Upper lobe of left lung (tissue), 6 donors: ENCODE results near the gene DKK2. TPM values are rescaled to one million over a fixed set of nuclear protein-coding genes. Genes with fewer than 3 reads are reported as not detected.

Source experiments
- ATAC-seq, 2 donors: fragments of 200-7000 bp; cut with Tn5 transposase; one replicate each; pipeline ENCODE4 v1.9.1; 2022; ENCODE audit warnings: mild to moderate bottlenecking in 2 of 2, moderate library complexity in 2 of 2; ENCODE audit not compliant: low FRiP score in 2 of 2
- DNase-seq, 2 donors: peaks; one replicate each; pipeline ENCODE4 v3.0.0-alpha.2; 2019 to 2020
- H3K27ac ChIP-seq, 4 donors: fragments of 200-600 bp; sonication (generic); one replicate each; pipeline ENCODE4 v1.5.1; 2016 to 2019
- H3K27me3 ChIP-seq, 4 donors: fragments of 200-600 bp; sonication (generic); one replicate each; pipeline ENCODE4 v1.5.1; 2017 to 2019
- H3K36me3 ChIP-seq, 4 donors: fragments of 200-600 bp; sonication (generic); one replicate each; pipeline ENCODE4 v1.5.1; 2016 to 2019
- H3K4me1 ChIP-seq, 4 donors: fragments of 200-600 bp; sonication (generic); one replicate each; pipeline ENCODE4 v1.5.1; 2018 to 2019
- H3K4me3 ChIP-seq, 4 donors: fragments of 200-600 bp; sonication (generic); one replicate each; pipeline ENCODE4 v1.5.1; 2017 to 2019; ENCODE audit warnings: mild to moderate bottlenecking in 2 of 4, moderate library complexity in 1 of 4
- H3K9me3 ChIP-seq, 4 donors: fragments of 200-600 bp; sonication (generic); one replicate each; pipeline ENCODE4 v1.5.1; 2018 to 2019
- EP300 ChIP-seq, 4 donors: sonication (generic); formaldehyde crosslinking; IDR thresholded peaks; one replicate each; pipeline ENCODE4 v1.5.1; 2017; ENCODE audit warnings: antibody characterized with exemption in 4 of 4, control low read depth in 2 of 4
- POLR2A ChIP-seq, 4 donors: fragments of 450-650 bp; IDR thresholded peaks; one replicate each; pipeline ENCODE4 v1.5.1; 2016 to 2017; ENCODE audit warnings: antibody characterized with exemption in 4 of 4, mild to moderate bottlenecking in 2 of 4
- POLR2AphosphoS5 ChIP-seq, 2 donors: sonication (generic); formaldehyde crosslinking; IDR thresholded peaks; one replicate each; pipeline ENCODE4 v1.5.1; 2017; ENCODE audit warnings: antibody characterized with exemption in 2 of 2
- WGBS, 2 donors: methylation state at CpG; one replicate each; pipeline ENCODE4 v1.1.5; 2017 to 2018; 5-methylcytosine and 5-hydroxymethylcytosine counted together
- total RNA-seq, 6 donors: library from RNA; depleted of rRNA in 4 of 6; stranded (reverse); fragments of >200 nt in 4 of 6; gene quantifications; one replicate each; pipeline versions ENCODE4 v1.1.0 to v1.2.1, GENCODE V29; 2016 to 2021
- TF ChIP-seq, protein P1 (sequence below), 6 experiments: fragments of 450-650 bp in 4 of 6; fragments of 200-600 bp in 2 of 6; sonication (generic) in 2 of 6; IDR thresholded peaks; one replicate each; pipeline ENCODE4 v1.5.1; 2016 to 2019; ENCODE audit warnings: antibody characterized with exemption in 6 of 6
- donor health status: DM: no; HTN: no; CAD: no; lungs with moderate emphysema.
- donor health status: DM: no; HTN: yes; CAD: no; lungs with severe emphysema.

Gene DKK2
- total RNA-seq, 6 donors from 2014 or later, result 1.8 to 22.1 (median 6.0) TPM; not detected in 1

DNA sequence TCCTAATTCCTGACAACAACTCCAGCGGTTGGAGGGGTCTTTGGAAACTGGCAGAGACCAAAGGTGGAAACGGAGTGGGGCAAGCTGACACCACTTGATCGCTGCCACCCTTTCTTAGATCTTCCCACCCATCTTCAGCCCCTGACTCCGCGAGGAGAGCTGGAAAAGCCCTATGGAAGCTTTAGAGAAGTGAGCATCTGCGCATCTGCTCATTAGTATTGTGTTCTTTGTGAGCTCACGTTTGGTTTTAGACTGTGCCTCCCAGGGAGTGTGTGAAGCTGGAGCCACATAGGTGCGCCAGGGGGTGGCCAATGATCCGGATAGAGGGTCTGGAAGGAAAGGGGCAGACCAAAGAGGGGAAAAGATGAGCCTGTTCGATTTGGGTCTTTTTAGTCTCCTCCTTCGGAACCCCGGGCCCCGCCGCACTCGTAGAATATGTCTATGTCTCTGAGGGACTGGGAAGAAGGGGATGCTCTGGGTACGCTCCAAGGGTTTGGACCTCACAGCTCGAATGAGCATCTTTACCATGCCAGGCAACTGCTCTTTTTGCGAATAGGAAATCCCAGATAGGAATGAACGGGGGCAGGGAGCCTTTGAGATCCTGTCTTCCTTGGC, 578 bp upstream of the DKK2 start:
- Histone ChIP-seq H3K36me3 (no peaks in the 10 kb centered on the region), H3K4me3 (peak overlapping the region in 3 of 4 donors; percentile 26 to 46 (median 31)), H3K27me3 (peaks cover 0 to 11% (median 6%) of the 10 kb centered on the region in 4 donors), H3K4me1 (peaks cover 19 to 39% (median 21%) of the 10 kb centered on the region in 4 donors), H3K9me3 (no peaks in the 10 kb centered on the region), H3K27ac (no peak overlapping the region)
- peak; percentile 6 to 16 for ATAC-seq
- DNase-seq, result no peak
- no peak for TF ChIP-seq EP300 (IDR thresholded peaks at IDR 0.05)
- no peak for TF ChIP-seq POLR2A (IDR thresholded peaks at IDR 0.05)
- TF ChIP-seq, protein P1, sequence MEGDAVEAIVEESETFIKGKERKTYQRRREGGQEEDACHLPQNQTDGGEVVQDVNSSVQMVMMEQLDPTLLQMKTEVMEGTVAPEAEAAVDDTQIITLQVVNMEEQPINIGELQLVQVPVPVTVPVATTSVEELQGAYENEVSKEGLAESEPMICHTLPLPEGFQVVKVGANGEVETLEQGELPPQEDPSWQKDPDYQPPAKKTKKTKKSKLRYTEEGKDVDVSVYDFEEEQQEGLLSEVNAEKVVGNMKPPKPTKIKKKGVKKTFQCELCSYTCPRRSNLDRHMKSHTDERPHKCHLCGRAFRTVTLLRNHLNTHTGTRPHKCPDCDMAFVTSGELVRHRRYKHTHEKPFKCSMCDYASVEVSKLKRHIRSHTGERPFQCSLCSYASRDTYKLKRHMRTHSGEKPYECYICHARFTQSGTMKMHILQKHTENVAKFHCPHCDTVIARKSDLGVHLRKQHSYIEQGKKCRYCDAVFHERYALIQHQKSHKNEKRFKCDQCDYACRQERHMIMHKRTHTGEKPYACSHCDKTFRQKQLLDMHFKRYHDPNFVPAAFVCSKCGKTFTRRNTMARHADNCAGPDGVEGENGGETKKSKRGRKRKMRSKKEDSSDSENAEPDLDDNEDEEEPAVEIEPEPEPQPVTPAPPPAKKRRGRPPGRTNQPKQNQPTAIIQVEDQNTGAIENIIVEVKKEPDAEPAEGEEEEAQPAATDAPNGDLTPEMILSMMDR (IDR thresholded peaks at IDR 0.05), result no peak
- WGBS, 2 donors, result 10 to 11% methylated on average over 15 to 19 of the region's 19 CpGs

DNA sequence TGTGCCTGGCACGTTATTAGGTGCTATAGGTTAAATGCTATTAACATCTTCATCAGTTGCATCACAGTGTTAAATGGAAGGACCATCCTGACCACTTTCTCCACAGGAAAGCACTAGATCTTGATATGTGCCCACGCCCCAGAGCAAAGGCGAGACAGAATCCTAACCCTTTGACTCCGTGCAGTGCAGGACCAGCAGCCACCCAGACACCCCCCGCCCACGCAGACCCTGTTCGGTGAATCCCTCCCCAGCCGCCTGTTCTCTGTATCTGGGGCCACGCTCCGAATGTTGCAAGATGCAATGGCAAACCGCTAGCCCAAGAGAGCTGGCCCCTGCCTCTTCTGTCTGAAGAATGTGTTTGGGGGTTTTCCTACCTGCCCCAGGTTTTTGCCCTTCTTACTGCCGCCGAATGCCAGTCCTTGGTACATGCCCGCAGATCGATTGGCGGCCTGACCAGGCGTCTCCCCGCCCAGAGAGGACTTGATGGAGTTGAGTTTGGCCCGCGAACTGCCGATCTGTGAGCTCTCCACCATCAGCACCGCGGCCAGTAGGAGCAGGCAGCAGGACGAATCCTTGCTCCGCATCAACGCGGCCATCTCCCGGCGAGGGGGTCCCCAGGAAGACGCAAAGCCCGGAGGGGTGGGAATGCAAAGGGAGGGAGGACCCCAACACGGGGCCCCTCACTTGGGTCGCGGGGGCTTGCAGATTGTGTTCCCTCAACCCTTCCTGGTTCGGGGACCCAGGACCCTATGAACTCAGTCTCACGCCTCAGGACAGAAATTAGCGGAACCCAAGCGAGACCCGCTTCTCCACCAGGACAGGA, 906 bp downstream of the DKK2 start:
- H3K27me3 ChIP-seq, result peaks cover 0 to 11% (median 6%) of the 10 kb centered on the region in 4 donors
- peak in 1 of 2 donors; percentile 56 for DNase-seq
- H3K9me3 ChIP-seq, result no peaks in the 10 kb centered on the region
- TF ChIP-seq POLR2A (IDR thresholded peaks at IDR 0.05), result no peak
- no peak for TF ChIP-seq POLR2AphosphoS5 (IDR thresholded peaks at IDR 0.05)
- H3K27ac ChIP-seq, result no peak overlapping the region
- WGBS, 2 donors, result 4 to 6% methylated on average over 33 to 34 of the region's 39 CpGs
- ATAC-seq, result peak; percentile 36 to 48
- H3K4me3 ChIP-seq, result peak overlapping the region in 3 of 4 donors; percentile 26 to 46 (median 31)
- no peaks in the 10 kb centered on the region for H3K36me3 ChIP-seq
- H3K4me1 ChIP-seq, result peaks cover 19 to 39% (median 21%) of the 10 kb centered on the region in 4 donors

DNA sequence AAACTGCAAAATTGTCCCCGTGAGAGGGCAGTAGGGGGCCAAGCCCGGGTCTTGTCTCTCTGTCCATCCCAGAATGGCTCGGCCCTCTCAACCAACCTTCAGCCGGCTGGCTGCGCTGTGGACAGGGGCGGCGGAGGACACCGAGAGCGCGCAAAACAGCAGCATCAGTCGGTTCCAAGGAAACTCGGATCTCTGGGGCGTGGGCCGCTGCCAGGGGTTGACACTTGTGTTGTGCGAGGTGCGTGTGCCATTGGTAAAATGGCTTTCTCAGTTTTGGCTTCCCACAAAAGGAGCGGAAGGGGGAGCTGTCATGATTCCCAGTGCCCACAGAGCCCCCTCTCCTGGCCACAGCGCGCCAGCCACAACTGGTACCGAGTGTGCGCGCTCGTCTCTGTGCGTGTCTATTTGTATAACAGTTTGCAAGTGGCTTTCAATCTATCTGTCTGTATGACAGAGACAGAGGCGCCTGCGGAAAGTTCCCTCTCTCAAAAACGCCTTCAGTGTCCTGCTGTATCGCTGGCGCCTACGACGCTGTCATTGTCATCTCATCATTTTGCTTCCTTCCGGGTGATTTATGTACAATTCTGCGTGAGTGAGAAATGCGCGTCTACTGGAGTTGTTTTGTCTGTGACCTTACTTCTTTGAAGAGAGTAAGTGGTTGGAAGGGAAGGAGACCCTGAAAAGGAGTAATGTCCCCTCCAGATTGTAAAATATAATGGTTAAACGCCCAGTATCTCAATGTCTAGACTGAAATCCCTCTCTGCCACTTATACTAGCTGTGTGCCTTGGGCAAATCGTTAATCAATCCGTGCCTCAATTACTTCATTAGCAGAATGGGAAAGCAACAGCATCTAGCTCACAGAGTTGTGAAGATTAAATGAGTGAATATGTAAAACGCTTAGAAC, 1.8 kb downstream of the DKK2 start:
- Histone ChIP-seq H3K27me3 (peaks cover 0 to 11% (median 6%) of the 10 kb centered on the region in 4 donors), H3K9me3 (no peaks in the 10 kb centered on the region), H3K4me1 (peaks cover 19 to 39% (median 21%) of the 10 kb centered on the region in 4 donors), H3K4me3 (peak overlapping the region in 2 of 4 donors; percentile 11 to 46), H3K36me3 (no peaks in the 10 kb centered on the region), H3K27ac (no peak overlapping the region)
- DNase-seq (peak in 1 of 2 donors; percentile 54), ATAC-seq (peak; percentile 39 to 57)
- TF ChIP-seq POLR2A (IDR thresholded peaks at IDR 0.05) (no peak), POLR2AphosphoS5 (IDR thresholded peaks at IDR 0.05) (no peak), EP300 (IDR thresholded peaks at IDR 0.05) (no peak)
- TF ChIP-seq, protein P1 (IDR thresholded peaks at IDR 0.05), result no peak
- 4% methylated on average over 18 to 39 of the region's 39 CpGs for WGBS, 2 donors

DNA sequence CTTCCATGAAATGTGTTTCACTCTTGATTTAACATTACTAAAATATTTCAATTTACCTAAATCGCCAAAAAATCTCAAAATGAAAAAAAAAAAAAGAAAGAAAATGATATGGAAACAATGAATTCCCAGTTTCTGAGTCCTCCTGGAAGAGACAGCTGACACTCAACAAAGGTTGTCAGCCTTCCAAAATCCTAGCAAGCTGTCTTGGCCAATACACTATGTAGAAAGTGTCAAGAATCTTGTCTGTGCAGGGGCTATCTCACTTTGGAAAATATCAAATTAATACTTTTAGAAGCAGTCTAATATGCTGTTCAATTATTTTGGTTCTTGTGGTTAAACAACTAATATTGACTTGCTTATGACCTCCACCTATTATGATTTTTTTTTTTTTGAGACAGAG, 8.7 kb downstream of the DKK2 start:
- H3K4me3 ChIP-seq, result no peak overlapping the region
- H3K27ac ChIP-seq, result no peak overlapping the region
- ATAC-seq (no peak), DNase-seq (no peak)
- H3K36me3 ChIP-seq, result no peaks in the 10 kb centered on the region
- no peaks in the 10 kb centered on the region for H3K27me3 ChIP-seq
- no peaks in the 10 kb centered on the region for H3K9me3 ChIP-seq
- TF ChIP-seq POLR2AphosphoS5 (IDR thresholded peaks at IDR 0.05) (no peak), POLR2A (IDR thresholded peaks at IDR 0.05) (no peak), EP300 (IDR thresholded peaks at IDR 0.05) (no peak)
- TF ChIP-seq, protein P1 (IDR thresholded peaks at IDR 0.05), result no peak
- no peaks in the 10 kb centered on the region for H3K4me1 ChIP-seq
- 82 to 91% methylated on average over 1 of the region's 1 CpG for WGBS, 2 donors
